C1 segment of cervical spinal cord (tissue), 14 donors: ENCODE results near the gene EXOC6B.

Source experiments
- DNase-seq, 14 donors: peaks; one replicate each; lab custom pipeline; 2025; lab: John Stamatoyannopoulos, UW

EXOC6B gene

GRCh38 chr2:72744049-72744448, 81.8 kb downstream of the EXOC6B start:
- no peak for DNase-seq

GRCh38 chr2:72743481-72743880, 82.4 kb downstream of the EXOC6B start:
- no peak for DNase-seq

GRCh38 chr2:72738096-72738495, 87.7 kb downstream of the EXOC6B start:
- DNase-seq, result no peak

- DNase-seq, result no peak
Observed at GRCh38 chr2:72734432-72734831, 91.4 kb downstream of the EXOC6B start.

GRCh38 chr2:72731116-72731515, 94.7 kb downstream of the EXOC6B start:
- DNase-seq, result no peak

GRCh38 chr2:72727356-72727755, 98.5 kb downstream of the EXOC6B start:
- DNase-seq, result no peak

GRCh38 chr2:72723769-72724370, 102.0 kb downstream of the EXOC6B start:
- DNase-seq, result no peak

- no peak for DNase-seq
Observed at GRCh38 chr2:72722492-72723070, 103.3 kb downstream of the EXOC6B start.

- DNase-seq, result no peak
Observed at GRCh38 chr2:72719416-72719815, 106.4 kb downstream of the EXOC6B start.

GRCh38 chr2:72718876-72719275, 107.0 kb downstream of the EXOC6B start:
- no peak for DNase-seq

- no peak for DNase-seq
Observed at GRCh38 chr2:72716601-72717000, 109.2 kb downstream of the EXOC6B start.

- DNase-seq, result no peak
Observed at GRCh38 chr2:72713857-72714256, 112.0 kb downstream of the EXOC6B start.

GRCh38 chr2:72712977-72713376, 112.9 kb downstream of the EXOC6B start:
- DNase-seq, result no peak

- DNase-seq, result no peak
Observed at GRCh38 chr2:72712304-72712703, 113.5 kb downstream of the EXOC6B start.

- no peak for DNase-seq
Observed at GRCh38 chr2:72710418-72711152, 115.2 kb downstream of the EXOC6B start.

GRCh38 chr2:72708236-72708635, 117.6 kb downstream of the EXOC6B start:
- no peak for DNase-seq

- DNase-seq, result no peak
Observed at GRCh38 chr2:72698300-72698699, 127.5 kb downstream of the EXOC6B start.

- no peak for DNase-seq
Observed at GRCh38 chr2:72696559-72696958, 129.3 kb downstream of the EXOC6B start.

- DNase-seq, result no peak
Observed at GRCh38 chr2:72695676-72696075, 130.2 kb downstream of the EXOC6B start.

GRCh38 chr2:72694715-72695496, 130.9 kb downstream of the EXOC6B start:
- no peak for DNase-seq

GRCh38 chr2:72689579-72690195, 136.1 kb downstream of the EXOC6B start:
- DNase-seq, result no peak
